Prostate gland (tissue), 2 donors: ENCODE measurements around the gene PPARA.

Experiments
- CTCF ChIP-seq, 4 experiments: fragments of 200-600 bp in 2 of 4; fragments of 450-650 bp in 2 of 4; sonication (generic) in 2 of 4; IDR thresholded peaks; 1 replicate in 3 of 4; 2 replicates in 1 of 4; pipeline ENCODE4 v1.5.1; 2016 to 2019; ENCODE audit warnings: antibody characterized with exemption in 4 of 4, mild to moderate bottlenecking in 2 of 4, moderate library complexity in 2 of 4
- POLR2A ChIP-seq: fragments of 450-650 bp; IDR thresholded peaks from one replicate; pipeline ENCODE4 v1.6.1; 2016; ENCODE audit warnings: antibody characterized with exemption, mild to moderate bottlenecking

- TF ChIP-seq CTCF (IDR thresholded peaks at IDR 0.05) = no peak
- no peak for TF ChIP-seq POLR2A
Measured at GRCh38 chr22:46251266-46251665, 100.9 kb downstream of the PPARA start.
